WTC11 (cell line): ENCODE results near the gene NRIP2. TPM values are rescaled to one million over a fixed set of nuclear protein-coding genes. Genes with fewer than 3 reads are reported as not detected.
A peak's percentile ranks its signal among the peaks of the same experiment; 100 is the strongest.

Source experiments
- ATAC-seq: fragments of 200-7000 bp; cut with Tn5 transposase; 2 replicates; pipeline ENCODE4 v1.10.0; 2021; ENCODE audit warnings: mild to moderate bottlenecking, moderate library complexity
- CTCF ChIA-PET: fragments of 300-600 bp; sonication (Branson Sonifier 250); formaldehyde crosslinking; loops from one replicate; lab custom pipeline; 2021; ENCODE audit warnings: antibody characterized with exemption; lab: Charles Lee
- POLR2A ChIA-PET: fragments of 350-600 bp; sonication (Branson Sonifier 250); formaldehyde crosslinking; loops from one replicate; lab custom pipeline; 2021; ENCODE audit warnings: antibody characterized with exemption; lab: Charles Lee
- DNase-seq: peaks from one replicate; pipeline ENCODE4 v3.0.0; 2021; ENCODE audit warnings: low spot score
- H3K27ac Mint-ChIP-seq: 2 replicates; pipeline ENCODE4 v1.8.0; 2021; ENCODE audit warnings: mixed read lengths
- H3K27me3 Mint-ChIP-seq: 2 replicates; pipeline ENCODE4 v1.8.0; 2021; ENCODE audit warnings: low read depth, mild to moderate bottlenecking, moderate library complexity, mixed read lengths
- H3K36me3 Mint-ChIP-seq: 2 replicates; pipeline ENCODE4 v1.8.0; 2021; ENCODE audit warnings: mixed read lengths
- H3K4me1 Mint-ChIP-seq: 2 replicates; pipeline ENCODE4 v1.8.0; 2022; ENCODE audit warnings: mixed read lengths
- H3K4me3 Mint-ChIP-seq: 2 replicates; pipeline ENCODE4 v1.8.0; 2021; ENCODE audit warnings: mild to moderate bottlenecking, moderate library complexity, mixed read lengths
- H3K9me3 Mint-ChIP-seq: 2 replicates; pipeline ENCODE4 v1.8.0; 2021; ENCODE audit warnings: mixed read lengths
- CREM ChIP-seq: sonication (generic); formaldehyde crosslinking; IDR thresholded peaks from 2 replicates; pipeline ENCODE4 v1.8.1; 2022; ENCODE audit warnings: mild to moderate bottlenecking, missing genetic modification reagents, moderate library complexity
- ELF4 ChIP-seq: sonication (generic); formaldehyde crosslinking; IDR thresholded peaks from 2 replicates; pipeline ENCODE4 v1.8.1; 2022; ENCODE audit warnings: low read depth, mild to moderate bottlenecking, moderate library complexity, missing genetic modification reagents
- EMX1 ChIP-seq: fragments of 250-450 bp; sonication (Bioruptor Pico); IDR thresholded peaks from 2 replicates; pipeline ENCODE4 v1.8.0; 2021; ENCODE audit warnings: mild to moderate bottlenecking
- ESRRA ChIP-seq: sonication (generic); formaldehyde crosslinking; IDR thresholded peaks from 2 replicates; pipeline ENCODE4 v1.8.1; 2022; ENCODE audit warnings: mild to moderate bottlenecking, missing genetic modification reagents, borderline replicate concordance
- ETV6 ChIP-seq: sonication (generic); formaldehyde crosslinking; IDR thresholded peaks from 2 replicates; pipeline ENCODE4 v1.8.1; 2022; ENCODE audit warnings: mild to moderate bottlenecking, missing genetic modification reagents
- FOXP1 ChIP-seq: sonication (generic); formaldehyde crosslinking; IDR thresholded peaks from 2 replicates; pipeline ENCODE4 v1.8.0; 2022; ENCODE audit warnings: missing genetic modification reagents, mild to moderate bottlenecking, moderate library complexity, borderline replicate concordance
- KAT7 ChIP-seq: sonication (generic); formaldehyde crosslinking; IDR thresholded peaks from 2 replicates; pipeline ENCODE4 v1.8.1; 2023; ENCODE audit warnings: missing genetic modification reagents, mild to moderate bottlenecking, borderline replicate concordance
- NR2C2 ChIP-seq: sonication (generic); formaldehyde crosslinking; IDR thresholded peaks from 2 replicates; pipeline ENCODE4 v1.8.0; 2022; ENCODE audit warnings: mild to moderate bottlenecking, missing genetic modification reagents
- RELA ChIP-seq: sonication (generic); formaldehyde crosslinking; IDR thresholded peaks from 2 replicates; pipeline ENCODE4 v1.8.1; 2022; ENCODE audit warnings: missing genetic modification reagents, mild to moderate bottlenecking, borderline replicate concordance
- TCF7 ChIP-seq: sonication (generic); formaldehyde crosslinking; IDR thresholded peaks from 2 replicates; pipeline ENCODE4 v1.8.0; 2022; ENCODE audit warnings: mild to moderate bottlenecking, low read depth, missing genetic modification reagents, moderate library complexity
- TEAD4 ChIP-seq: sonication (generic); formaldehyde crosslinking; IDR thresholded peaks from 2 replicates; pipeline ENCODE4 v1.8.0; 2022; ENCODE audit warnings: mild to moderate bottlenecking, missing genetic modification reagents
- ZNF138 ChIP-seq: sonication (generic); formaldehyde crosslinking; conservative IDR thresholded peaks from 2 replicates; pipeline ENCODE4 v1.8.1; 2022; ENCODE audit warnings: mild to moderate bottlenecking, moderate library complexity, missing genetic modification reagents
- ZNF263 ChIP-seq: sonication (generic); formaldehyde crosslinking; IDR thresholded peaks from 2 replicates; pipeline ENCODE4 v1.8.1; 2022; ENCODE audit warnings: low read depth, mild to moderate bottlenecking, moderate library complexity, missing genetic modification reagents
- ZNF317 ChIP-seq: sonication (generic); formaldehyde crosslinking; IDR thresholded peaks from 2 replicates; pipeline ENCODE4 v1.8.1; 2023; ENCODE audit warnings: low read depth, mild to moderate bottlenecking, moderate library complexity, missing genetic modification reagents, borderline replicate concordance
- ZNF423 ChIP-seq: fragments of 250-450 bp; sonication (Bioruptor Pico); IDR thresholded peaks from 2 replicates; pipeline ENCODE4 v2.1.2; 2022; ENCODE audit warnings: mild to moderate bottlenecking, moderate library complexity
- total RNA-seq: library from RNA; stranded (reverse); gene quantifications from 3 replicates; pipeline ENCODE4 v1.2.3, GENCODE V29; 2021
- TF ChIP-seq, protein P1 (sequence below): sonication (generic); formaldehyde crosslinking; IDR thresholded peaks from 2 replicates; pipeline ENCODE4 v1.8.1; 2023; ENCODE audit warnings: mild to moderate bottlenecking, moderate library complexity, missing genetic modification reagents
- TF ChIP-seq, protein P2 (sequence below): sonication (generic); formaldehyde crosslinking; IDR thresholded peaks from 2 replicates; pipeline ENCODE4 v1.8.1; 2022; ENCODE audit warnings: mild to moderate bottlenecking, moderate library complexity, missing genetic modification reagents
- TF ChIP-seq, protein P3 (sequence below): sonication (generic); formaldehyde crosslinking; IDR thresholded peaks from 2 replicates; pipeline ENCODE4 v1.8.0; 2023; ENCODE audit warnings: missing genetic modification reagents, mild to moderate bottlenecking, borderline replicate concordance

NRIP2 gene
- total RNA-seq, 1 experiment from 2014 or later: not detected

DNA sequence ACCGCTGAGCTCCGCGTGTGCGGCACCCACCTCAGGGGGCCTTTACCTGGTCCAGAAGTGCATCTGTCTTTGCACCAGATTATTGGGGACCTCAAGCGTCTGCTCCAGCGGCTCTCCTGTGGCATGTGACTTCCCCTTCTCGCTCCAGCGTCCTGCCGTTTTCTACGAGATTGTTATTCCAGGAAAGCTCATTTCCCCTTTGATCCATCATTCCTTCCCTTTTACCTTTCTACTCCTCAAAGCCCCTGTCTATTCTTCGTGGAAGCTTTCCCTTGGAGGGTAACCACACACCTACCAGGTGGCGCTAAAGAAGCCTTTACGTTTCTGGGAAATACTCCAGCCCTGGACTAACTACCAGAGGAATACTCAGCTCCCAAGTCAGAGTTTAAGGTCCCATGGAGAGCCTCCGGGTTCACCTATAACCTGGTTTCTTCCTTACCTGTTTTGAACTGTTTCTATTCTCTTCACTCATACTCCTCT, 38.6 kb downstream of the NRIP2 start (continued):
- TF ChIP-seq EMX1 (CRISPR knock-in tag) (no peak), ZNF138 (CRISPR knock-in tag) (no peak), ZNF423 (CRISPR knock-in tag) (no peak), ZNF263 (CRISPR knock-in tag) (no peak), TCF7 (CRISPR knock-in tag) (no peak), TEAD4 (CRISPR knock-in tag) (no peak)
- TF ChIP-seq, all 79 proteins: peak for 0

DNA sequence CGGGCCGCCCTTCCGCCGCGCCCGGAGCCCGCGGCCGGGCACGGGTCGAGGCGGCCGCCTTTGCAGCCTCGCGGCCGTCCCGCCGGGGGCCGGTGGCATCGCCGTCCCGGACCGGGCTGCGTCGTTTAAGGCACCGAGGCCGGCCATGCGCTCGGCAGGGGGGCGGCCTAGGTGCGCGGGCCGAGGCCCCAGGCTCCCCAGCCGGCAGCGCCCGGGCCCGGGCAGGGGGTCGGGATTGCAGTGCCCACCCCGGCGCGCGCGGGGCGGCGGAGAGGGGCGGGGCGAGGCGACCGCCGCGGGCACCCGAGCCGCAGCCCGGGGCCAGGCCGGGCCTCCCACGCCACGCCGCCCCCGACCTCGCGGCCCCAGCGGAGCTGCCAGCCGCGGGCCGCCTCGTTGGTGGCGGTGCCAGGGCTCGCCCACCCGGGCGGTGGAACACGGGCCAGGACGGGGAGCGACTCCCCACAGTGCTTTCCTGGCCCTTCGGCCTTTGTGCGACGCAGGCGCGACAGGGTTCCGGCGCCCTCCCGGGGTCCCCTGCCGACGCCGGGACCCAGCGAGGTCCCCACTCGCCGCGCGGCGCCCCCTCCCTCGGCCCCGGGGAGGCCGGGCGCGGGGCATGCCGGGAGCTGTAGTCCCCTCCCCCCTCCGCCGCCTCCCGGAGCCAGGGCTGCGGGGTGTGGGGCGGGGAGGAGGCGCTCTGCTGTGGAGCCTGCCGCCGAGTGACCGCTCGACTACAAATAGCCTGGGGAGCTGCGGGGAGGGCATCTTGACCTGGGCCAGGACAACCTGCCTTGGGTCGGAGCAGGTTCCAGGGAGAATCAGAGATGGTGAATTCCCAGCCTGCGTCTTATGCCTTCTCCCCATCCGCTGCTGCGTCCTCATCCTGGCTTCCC, 39.3 kb downstream of the NRIP2 start:
- peak overlapping the region; percentile 63 for H3K27ac Mint-ChIP-seq
- peak; percentile 66 for DNase-seq
- H3K4me3 Mint-ChIP-seq: peak overlapping the region; percentile 84
- no peaks in the 10 kb centered on the region for H3K27me3 Mint-ChIP-seq
- peak; percentile 47 for ATAC-seq
- CTCF ChIA-PET: interaction anchor here (0.6 to 3.4 kb wide), 24 partner anchors 10 to 278 kb away, joined by 3 to 31 read pairs (median 4); partner anchors contain the start of gene ITFG2
- H3K36me3 Mint-ChIP-seq: peaks cover 45% of the 10 kb centered on the region
- TF ChIP-seq ETV6 (CRISPR knock-in tag) (no peak), FOXP1 (CRISPR knock-in tag) (peak; percentile 60; the same call in 1 of the 2 replicates), ZNF138 (CRISPR knock-in tag) (no peak), ZNF317 (0 out of 2 replicates have a peak, but pooled peaks have one; percentile 7), KAT7 (CRISPR knock-in tag) (0 out of 2 replicates have a peak, but pooled peaks have one; percentile 55), ESRRA (CRISPR knock-in tag) (peak; percentile 46; the same call in 1 of the 2 replicates), ELF4 (CRISPR knock-in tag) (0 out of 2 replicates have a peak, but pooled peaks have one; percentile 50), ZNF423 (CRISPR knock-in tag) (peak; percentile 73), EMX1 (CRISPR knock-in tag) (no peak), NR2C2 (CRISPR knock-in tag) (no peak), ZNF263 (CRISPR knock-in tag) (peak; percentile 54), CREM (CRISPR knock-in tag) (peak; percentile 46; the same call in 1 of the 2 replicates), RELA (CRISPR knock-in tag) (peak; percentile 63; the same call in 1 of the 2 replicates)
- TF ChIP-seq, protein P1, sequence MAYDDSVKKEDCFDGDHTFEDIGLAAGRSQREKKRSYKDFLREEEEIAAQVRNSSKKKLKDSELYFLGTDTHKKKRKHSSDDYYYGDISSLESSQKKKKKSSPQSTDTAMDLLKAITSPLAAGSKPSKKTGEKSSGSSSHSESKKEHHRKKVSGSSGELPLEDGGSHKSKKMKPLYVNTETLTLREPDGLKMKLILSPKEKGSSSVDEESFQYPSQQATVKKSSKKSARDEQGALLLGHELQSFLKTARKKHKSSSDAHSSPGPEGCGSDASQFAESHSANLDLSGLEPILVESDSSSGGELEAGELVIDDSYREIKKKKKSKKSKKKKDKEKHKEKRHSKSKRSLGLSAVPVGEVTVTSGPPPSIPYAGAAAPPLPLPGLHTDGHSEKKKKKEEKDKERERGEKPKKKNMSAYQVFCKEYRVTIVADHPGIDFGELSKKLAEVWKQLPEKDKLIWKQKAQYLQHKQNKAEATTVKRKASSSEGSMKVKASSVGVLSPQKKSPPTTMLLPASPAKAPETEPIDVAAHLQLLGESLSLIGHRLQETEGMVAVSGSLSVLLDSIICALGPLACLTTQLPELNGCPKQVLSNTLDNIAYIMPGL (CRISPR knock-in tag): peak; percentile 77; the same call in 1 of the 2 replicates
- TF ChIP-seq, protein P2, sequence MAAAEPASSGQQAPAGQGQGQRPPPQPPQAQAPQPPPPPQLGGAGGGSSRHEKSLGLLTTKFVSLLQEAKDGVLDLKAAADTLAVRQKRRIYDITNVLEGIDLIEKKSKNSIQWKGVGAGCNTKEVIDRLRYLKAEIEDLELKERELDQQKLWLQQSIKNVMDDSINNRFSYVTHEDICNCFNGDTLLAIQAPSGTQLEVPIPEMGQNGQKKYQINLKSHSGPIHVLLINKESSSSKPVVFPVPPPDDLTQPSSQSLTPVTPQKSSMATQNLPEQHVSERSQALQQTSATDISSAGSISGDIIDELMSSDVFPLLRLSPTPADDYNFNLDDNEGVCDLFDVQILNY: peak; percentile 42; the same call in 1 of the 2 replicates
- TF ChIP-seq, protein P3, sequence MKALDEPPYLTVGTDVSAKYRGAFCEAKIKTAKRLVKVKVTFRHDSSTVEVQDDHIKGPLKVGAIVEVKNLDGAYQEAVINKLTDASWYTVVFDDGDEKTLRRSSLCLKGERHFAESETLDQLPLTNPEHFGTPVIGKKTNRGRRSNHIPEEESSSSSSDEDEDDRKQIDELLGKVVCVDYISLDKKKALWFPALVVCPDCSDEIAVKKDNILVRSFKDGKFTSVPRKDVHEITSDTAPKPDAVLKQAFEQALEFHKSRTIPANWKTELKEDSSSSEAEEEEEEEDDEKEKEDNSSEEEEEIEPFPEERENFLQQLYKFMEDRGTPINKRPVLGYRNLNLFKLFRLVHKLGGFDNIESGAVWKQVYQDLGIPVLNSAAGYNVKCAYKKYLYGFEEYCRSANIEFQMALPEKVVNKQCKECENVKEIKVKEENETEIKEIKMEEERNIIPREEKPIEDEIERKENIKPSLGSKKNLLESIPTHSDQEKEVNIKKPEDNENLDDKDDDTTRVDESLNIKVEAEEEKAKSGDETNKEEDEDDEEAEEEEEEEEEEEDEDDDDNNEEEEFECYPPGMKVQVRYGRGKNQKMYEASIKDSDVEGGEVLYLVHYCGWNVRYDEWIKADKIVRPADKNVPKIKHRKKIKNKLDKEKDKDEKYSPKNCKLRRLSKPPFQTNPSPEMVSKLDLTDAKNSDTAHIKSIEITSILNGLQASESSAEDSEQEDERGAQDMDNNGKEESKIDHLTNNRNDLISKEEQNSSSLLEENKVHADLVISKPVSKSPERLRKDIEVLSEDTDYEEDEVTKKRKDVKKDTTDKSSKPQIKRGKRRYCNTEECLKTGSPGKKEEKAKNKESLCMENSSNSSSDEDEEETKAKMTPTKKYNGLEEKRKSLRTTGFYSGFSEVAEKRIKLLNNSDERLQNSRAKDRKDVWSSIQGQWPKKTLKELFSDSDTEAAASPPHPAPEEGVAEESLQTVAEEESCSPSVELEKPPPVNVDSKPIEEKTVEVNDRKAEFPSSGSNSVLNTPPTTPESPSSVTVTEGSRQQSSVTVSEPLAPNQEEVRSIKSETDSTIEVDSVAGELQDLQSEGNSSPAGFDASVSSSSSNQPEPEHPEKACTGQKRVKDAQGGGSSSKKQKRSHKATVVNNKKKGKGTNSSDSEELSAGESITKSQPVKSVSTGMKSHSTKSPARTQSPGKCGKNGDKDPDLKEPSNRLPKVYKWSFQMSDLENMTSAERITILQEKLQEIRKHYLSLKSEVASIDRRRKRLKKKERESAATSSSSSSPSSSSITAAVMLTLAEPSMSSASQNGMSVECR (CRISPR knock-in tag): no peak; the same call in 1 of the 2 replicates
- TF ChIP-seq, all 79 proteins: peak for 11
- peaks cover 36% of the 10 kb centered on the region for H3K4me1 Mint-ChIP-seq
- H3K9me3 Mint-ChIP-seq: no peaks in the 10 kb centered on the region
- POLR2A ChIA-PET: interaction anchor here (0.6 to 1.2 kb wide), 13 partner anchors 9 to 168 kb away, joined by 3 to 8 read pairs (median 3); partner anchors contain the start of genes FOXM1 and RHNO1
